NCI-H2196 treated with DMSO at 0.1 percent for 48 hours (cell line): Measurements from ENCODE around the gene ENDOD1.
"Not testable (repeated sequence)": the region's sequence is repeated elsewhere in the genome, so short reads cannot be mapped to it uniquely, and the experiment has no call there.

Experiments used
- DNase-seq: peaks from one replicate; lab custom pipeline; 2025; ENCODE audit not compliant: unreplicated experiment; lab: John Stamatoyannopoulos, UW

The ENDOD1 gene

GRCh38 chr11:95089620-95090542, at the start of gene ENDOD1:
TSS of gene ENDOD1 (plus strand) at chr11:95089846. CDS start at chr11:95089928, 82 bp downstream.
- peak; percentile 65 for DNase-seq

- DNase-seq: no peak
Observed at GRCh38 chr11:95042239-95042638, 47.4 kb upstream of the ENDOD1 start.

- no peak for DNase-seq
Observed at GRCh38 chr11:95042906-95043305, 46.7 kb upstream of the ENDOD1 start.

- no peak for DNase-seq
Observed at GRCh38 chr11:95044010-95044409, 45.6 kb upstream of the ENDOD1 start.

GRCh38 chr11:95045812-95046211, 43.8 kb upstream of the ENDOD1 start:
- no peak for DNase-seq

- not testable (repeated sequence) for DNase-seq
Observed at GRCh38 chr11:95049122-95049521, 40.5 kb upstream of the ENDOD1 start, which contains the start of gene KDM4F. TSS of gene KDM4F (plus strand) at chr11:95049422.

- DNase-seq: no peak
Observed at GRCh38 chr11:95050595-95051202, 38.9 kb upstream of the ENDOD1 start.

GRCh38 chr11:95054356-95054755, 35.3 kb upstream of the ENDOD1 start:
- no peak for DNase-seq

GRCh38 chr11:95055283-95055897, 34.3 kb upstream of the ENDOD1 start:
- DNase-seq: no peak

GRCh38 chr11:95057959-95058358, 31.7 kb upstream of the ENDOD1 start:
- DNase-seq: no peak

- no peak for DNase-seq
Observed at GRCh38 chr11:95058621-95059020, 31.0 kb upstream of the ENDOD1 start.

- DNase-seq: no peak
Observed at GRCh38 chr11:95059046-95059445, 30.6 kb upstream of the ENDOD1 start.

- no peak for DNase-seq
Observed at GRCh38 chr11:95065336-95065735, 24.3 kb upstream of the ENDOD1 start.

- DNase-seq: peak; percentile 41
Observed at GRCh38 chr11:95066716-95067038, 23.0 kb upstream of the ENDOD1 start, which contains the start of gene SRSF8. TSS of gene SRSF8 (plus strand) at chr11:95066919. CDS start at chr11:95067227, 308 bp downstream.

- peak; percentile 41 for DNase-seq
Observed at GRCh38 chr11:95067039-95067840, 22.4 kb upstream of the ENDOD1 start.

- no peak for DNase-seq
Observed at GRCh38 chr11:95067841-95068219, 21.8 kb upstream of the ENDOD1 start.

GRCh38 chr11:95068549-95068948, 21.1 kb upstream of the ENDOD1 start:
- peak; percentile 88 for DNase-seq

GRCh38 chr11:95070471-95070870, 19.2 kb upstream of the ENDOD1 start:
- no peak for DNase-seq

GRCh38 chr11:95072948-95073347, 16.7 kb upstream of the ENDOD1 start:
- DNase-seq: no peak

GRCh38 chr11:95074792-95075563, 14.7 kb upstream of the ENDOD1 start:
- DNase-seq: no peak
